Type B pancreatic cell (in vitro differentiated cells): ENCODE data around the gene ADCY9. TPM values are rescaled to one million over a fixed set of nuclear protein-coding genes. Genes with fewer than 3 reads are reported as not detected.
"Not testable (repeated sequence)": the region's sequence is repeated elsewhere in the genome, so short reads cannot be mapped to it uniquely, and the experiment has no call there.

Experiments used
- DNase-seq: peaks from one replicate; pipeline ENCODE4 v3.0.0; 2021; ENCODE audit warnings: mixed read lengths; ENCODE audit not compliant: unreplicated experiment; ENCODE audit errors: extremely low spot score
- H3K27ac Mint-ChIP-seq: 2 replicates; pipeline ENCODE4 v1.8.0; 2021; ENCODE audit warnings: mild to moderate bottlenecking, mixed read lengths
- H3K27me3 Mint-ChIP-seq: 2 replicates; pipeline ENCODE4 v1.8.0; 2021; ENCODE audit warnings: mixed read lengths
- H3K36me3 Mint-ChIP-seq: 2 replicates; pipeline ENCODE4 v1.8.0; 2021; ENCODE audit warnings: mixed read lengths
- H3K4me1 Mint-ChIP-seq: one replicate; pipeline ENCODE4 v1.8.0; 2021; ENCODE audit warnings: mixed read lengths; ENCODE audit not compliant: unreplicated experiment
- H3K4me3 Mint-ChIP-seq: 2 replicates; pipeline ENCODE4 v1.8.0; 2021; ENCODE audit warnings: mild to moderate bottlenecking, mixed read lengths
- H3K9me3 Mint-ChIP-seq: 2 replicates; pipeline ENCODE4 v1.8.0; 2021; ENCODE audit warnings: mixed read lengths
- total RNA-seq: library from RNA; stranded (reverse); gene quantifications from 2 replicates; pipeline ENCODE4 v1.2.1, GENCODE V29; 2021; ENCODE audit warnings: low replicate concordance
- TF ChIP-seq, protein P1 (sequence below): fragments of 200-600 bp; sonication (generic); conservative IDR thresholded peaks from 2 replicates; pipeline ENCODE4 v1.5.0; 2021; ENCODE audit warnings: antibody characterized with exemption, mild to moderate bottlenecking

Gene ADCY9
- total RNA-seq, 1 donor from 2014 or later: 13.9 TPM

DNA sequence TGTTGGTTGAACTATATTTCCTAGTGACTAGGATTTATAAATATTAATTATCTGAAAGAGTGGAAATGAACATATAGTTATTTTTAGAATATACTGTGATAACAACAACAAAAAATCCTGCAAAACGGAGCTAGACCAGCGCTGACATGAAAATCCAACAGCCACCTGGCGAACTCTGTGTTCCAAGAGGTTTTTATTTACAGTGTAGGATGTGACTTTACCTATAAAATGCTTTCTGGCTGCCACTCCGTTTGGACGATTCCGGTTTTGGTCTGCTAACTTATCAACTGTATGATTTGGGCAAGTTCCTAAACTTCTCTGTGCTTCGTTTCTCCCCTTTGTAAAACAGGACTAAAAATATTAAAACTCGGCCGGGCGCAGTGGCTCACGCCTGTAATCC lies 73.7 kb downstream of the ADCY9 start:
- H3K4me3 Mint-ChIP-seq: no peak overlapping the region
- H3K9me3 Mint-ChIP-seq: no peaks in the 10 kb centered on the region
- H3K27me3 Mint-ChIP-seq: no peaks in the 10 kb centered on the region
- no peak overlapping the region for H3K27ac Mint-ChIP-seq
- TF ChIP-seq, protein P1, sequence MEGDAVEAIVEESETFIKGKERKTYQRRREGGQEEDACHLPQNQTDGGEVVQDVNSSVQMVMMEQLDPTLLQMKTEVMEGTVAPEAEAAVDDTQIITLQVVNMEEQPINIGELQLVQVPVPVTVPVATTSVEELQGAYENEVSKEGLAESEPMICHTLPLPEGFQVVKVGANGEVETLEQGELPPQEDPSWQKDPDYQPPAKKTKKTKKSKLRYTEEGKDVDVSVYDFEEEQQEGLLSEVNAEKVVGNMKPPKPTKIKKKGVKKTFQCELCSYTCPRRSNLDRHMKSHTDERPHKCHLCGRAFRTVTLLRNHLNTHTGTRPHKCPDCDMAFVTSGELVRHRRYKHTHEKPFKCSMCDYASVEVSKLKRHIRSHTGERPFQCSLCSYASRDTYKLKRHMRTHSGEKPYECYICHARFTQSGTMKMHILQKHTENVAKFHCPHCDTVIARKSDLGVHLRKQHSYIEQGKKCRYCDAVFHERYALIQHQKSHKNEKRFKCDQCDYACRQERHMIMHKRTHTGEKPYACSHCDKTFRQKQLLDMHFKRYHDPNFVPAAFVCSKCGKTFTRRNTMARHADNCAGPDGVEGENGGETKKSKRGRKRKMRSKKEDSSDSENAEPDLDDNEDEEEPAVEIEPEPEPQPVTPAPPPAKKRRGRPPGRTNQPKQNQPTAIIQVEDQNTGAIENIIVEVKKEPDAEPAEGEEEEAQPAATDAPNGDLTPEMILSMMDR: no peak
- no peak for DNase-seq
- peaks cover 9% of the 10 kb centered on the region for H3K4me1 Mint-ChIP-seq
- H3K36me3 Mint-ChIP-seq: no peaks in the 10 kb centered on the region

DNA sequence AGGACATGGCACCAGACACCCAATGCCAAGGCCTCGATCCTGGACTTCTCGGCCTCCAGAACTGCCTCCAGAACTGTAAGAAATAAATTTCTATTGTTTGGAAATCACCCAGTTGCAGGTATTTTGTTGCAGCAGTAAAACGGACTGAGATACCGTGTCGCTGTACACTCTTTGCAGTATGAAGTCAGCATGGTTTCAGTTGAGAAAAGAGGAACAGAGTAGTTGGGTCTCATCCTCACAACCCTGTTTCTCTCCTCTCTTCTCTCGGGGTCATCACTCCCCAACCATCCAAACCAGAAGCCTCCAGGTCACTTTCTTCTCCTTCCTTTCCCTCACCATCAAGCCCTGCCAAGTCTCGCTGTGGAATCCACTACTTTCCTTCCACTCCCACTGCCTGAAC lies 77.8 kb downstream of the ADCY9 start:
- Mint-ChIP-seq H3K9me3 (no peaks in the 10 kb centered on the region), H3K27me3 (no peaks in the 10 kb centered on the region), H3K4me3 (no peak overlapping the region), H3K27ac (no peak overlapping the region), H3K4me1 (no peaks in the 10 kb centered on the region), H3K36me3 (no peaks in the 10 kb centered on the region)
- no peak for DNase-seq
- TF ChIP-seq, protein P1: no peak

DNA sequence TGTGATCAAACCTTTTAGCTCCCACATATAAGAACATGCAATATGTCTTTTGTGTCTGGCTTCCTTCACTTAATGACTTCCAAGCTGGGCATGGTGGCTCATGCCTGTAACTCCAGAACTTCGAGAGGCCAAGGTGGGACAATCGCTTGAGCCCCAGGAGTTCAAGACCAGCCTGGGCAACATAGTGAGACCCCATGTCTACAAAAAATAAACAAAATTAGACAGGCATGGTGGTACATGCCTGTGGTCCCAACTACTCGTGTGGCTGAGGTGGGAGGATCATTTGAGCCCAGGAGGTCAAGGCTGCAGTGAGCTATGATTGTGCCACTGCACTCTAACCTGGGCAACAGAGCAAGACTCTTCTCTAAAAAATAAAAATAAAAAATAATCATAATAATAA lies 79.3 kb downstream of the ADCY9 start:
- not testable (repeated sequence) for H3K4me1 Mint-ChIP-seq, H3K4me3 Mint-ChIP-seq, H3K27ac Mint-ChIP-seq, H3K9me3 Mint-ChIP-seq, H3K36me3 Mint-ChIP-seq, H3K27me3 Mint-ChIP-seq, DNase-seq

DNA sequence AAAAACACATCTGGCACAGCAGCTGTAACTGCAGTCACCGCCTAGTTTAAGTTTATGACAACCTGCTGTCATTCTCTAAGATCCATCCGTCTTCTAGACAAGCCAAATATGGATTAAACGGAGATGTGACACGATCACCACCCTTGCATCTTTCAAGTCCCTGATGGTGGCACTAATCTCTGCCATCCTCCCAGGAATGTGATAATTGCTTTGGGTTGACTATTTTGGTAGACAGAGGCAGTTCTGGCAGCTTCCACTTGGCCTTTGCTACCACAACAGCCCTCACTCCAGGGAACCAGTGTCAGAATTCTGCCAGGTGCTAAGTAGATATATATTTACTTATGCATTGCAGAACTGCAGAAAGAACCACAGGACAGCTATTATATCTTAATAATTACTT lies 81.3 kb downstream of the ADCY9 start:
- no peaks in the 10 kb centered on the region for H3K9me3 Mint-ChIP-seq
- no peak for DNase-seq
- no peaks in the 10 kb centered on the region for H3K4me1 Mint-ChIP-seq
- peaks cover 6% of the 10 kb centered on the region for H3K36me3 Mint-ChIP-seq
- TF ChIP-seq, protein P1: no peak
- no peaks in the 10 kb centered on the region for H3K27me3 Mint-ChIP-seq
- no peak overlapping the region for H3K4me3 Mint-ChIP-seq
- H3K27ac Mint-ChIP-seq: no peak overlapping the region

DNA sequence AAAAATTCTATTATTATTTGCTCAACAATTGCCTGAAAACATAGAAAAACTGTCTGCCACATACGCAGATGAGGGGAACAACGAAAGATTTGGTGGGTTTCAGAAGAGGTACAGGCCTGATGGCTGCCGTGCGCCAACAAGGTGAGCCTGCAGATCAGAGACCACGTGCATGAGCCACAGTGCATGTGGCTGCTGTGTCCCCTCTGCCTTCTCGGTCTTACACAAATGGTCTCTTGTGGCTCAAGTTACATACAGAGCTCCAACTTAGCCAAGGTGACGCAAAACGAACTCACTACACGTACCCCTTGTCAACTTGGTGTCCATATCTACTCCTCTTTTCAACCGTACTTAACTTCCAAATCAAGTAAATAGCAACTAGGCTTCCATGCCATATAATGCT lies 82.3 kb downstream of the ADCY9 start:
- Mint-ChIP-seq H3K27me3 (no peaks in the 10 kb centered on the region), H3K36me3 (peaks cover 10% of the 10 kb centered on the region)
- TF ChIP-seq, protein P1: no peak

DNA sequence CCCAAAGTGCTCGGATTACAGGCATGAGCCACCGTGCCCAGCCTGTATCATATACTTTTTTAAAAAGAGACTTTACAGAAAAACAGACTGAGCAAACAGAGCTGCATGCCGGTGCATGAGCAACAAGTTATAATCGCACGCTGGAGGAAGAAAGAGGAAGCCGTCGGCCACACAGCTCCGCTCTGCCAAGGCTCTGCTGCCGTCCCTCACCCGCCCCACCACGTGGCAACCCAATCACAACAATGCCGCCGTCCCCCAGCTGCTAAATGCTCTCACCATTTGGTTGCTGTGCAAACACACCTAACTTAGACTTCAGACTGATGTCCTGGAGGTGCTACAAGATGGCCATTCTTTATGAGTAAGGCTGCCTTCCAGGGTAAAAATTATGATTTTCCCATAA lies 83.5 kb downstream of the ADCY9 start:
- Mint-ChIP-seq H3K27ac (no peak overlapping the region), H3K27me3 (no peaks in the 10 kb centered on the region), H3K4me3 (no peak overlapping the region), H3K36me3 (peaks cover 10% of the 10 kb centered on the region), H3K9me3 (no peaks in the 10 kb centered on the region), H3K4me1 (no peaks in the 10 kb centered on the region)
- DNase-seq: no peak
- TF ChIP-seq, protein P1: no peak

More for the DNA sequence above, 82.3 kb downstream of the ADCY9 start:
- no peak for DNase-seq
- Mint-ChIP-seq H3K4me3 (no peak overlapping the region), H3K27ac (no peak overlapping the region), H3K4me1 (no peaks in the 10 kb centered on the region), H3K9me3 (no peaks in the 10 kb centered on the region)
